T-helper 9 cell (primary cell): ENCODE data around the gene PUS1.
"Not testable (repeated sequence)": the region's sequence is repeated elsewhere in the genome, so short reads cannot be mapped to it uniquely, and the experiment has no call there.

Experiments used
- DNase-seq: peaks from one replicate; pipeline ENCODE4 v3.0.0-alpha.2; 2020

The PUS1 gene

DNA sequence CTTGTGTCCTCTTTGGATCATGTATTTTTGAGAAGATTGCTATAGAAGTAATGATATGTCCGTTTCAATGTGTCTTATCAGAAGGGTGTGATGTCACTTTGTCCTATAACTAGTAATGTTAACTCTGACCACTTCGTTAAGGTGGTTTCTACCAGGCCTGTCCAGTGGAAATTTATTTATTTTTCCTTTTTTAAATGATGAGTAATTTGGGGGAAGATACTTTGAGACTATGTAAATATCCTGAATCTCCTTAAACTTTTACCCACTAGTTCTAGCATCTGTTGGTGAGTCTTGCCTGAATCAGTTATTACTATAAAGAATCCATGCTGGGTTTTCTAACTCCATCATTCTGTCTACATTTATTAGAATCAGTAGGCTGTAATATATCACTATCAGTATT lies 36.0 kb downstream of the PUS1 start:
- no peak for DNase-seq

GRCh38 chr12:131971226-131971625 lies 42.1 kb downstream of the PUS1 start:
- DNase-seq, result no peak

DNA sequence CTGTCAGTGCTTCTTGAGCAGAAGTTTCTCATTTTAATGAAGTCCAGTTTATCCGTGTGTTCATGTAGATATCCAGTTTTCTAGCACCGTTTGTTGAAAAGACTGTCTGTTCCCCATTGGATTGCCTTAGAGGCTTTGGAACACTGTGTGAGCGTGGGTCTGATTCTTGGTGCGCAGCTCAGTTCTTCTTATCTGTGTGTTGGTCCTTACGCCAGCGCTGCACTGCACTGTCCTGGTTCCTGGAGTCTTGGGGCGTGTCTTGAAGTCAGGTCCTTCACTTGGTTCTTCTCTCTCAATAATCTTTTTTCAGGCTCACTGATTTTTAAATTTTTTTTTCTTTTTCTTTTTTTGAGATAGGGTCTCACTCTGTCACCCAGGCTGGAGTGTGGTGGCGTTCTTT lies 46.2 kb downstream of the PUS1 start:
- DNase-seq, result no peak

DNA sequence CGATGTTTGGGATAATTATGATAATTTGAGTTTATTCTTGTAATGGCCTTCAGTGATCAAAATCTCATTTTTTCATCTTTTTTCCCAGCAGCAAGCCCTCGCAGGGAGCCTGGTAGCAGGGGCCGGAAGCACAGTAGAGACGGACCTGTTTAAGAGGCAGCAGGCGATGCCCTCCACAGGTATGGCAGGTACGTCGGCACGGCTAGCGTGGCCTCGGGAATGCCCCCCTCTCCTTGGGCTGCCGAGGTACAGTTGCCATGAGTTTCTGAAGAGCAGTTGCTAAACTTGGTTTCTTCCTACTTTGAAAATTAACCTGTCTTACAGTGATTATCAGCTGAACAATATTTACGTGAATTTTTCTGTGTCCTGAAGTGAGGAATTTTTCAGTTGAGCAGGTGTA lies 50.5 kb downstream of the PUS1 start:
- no peak for DNase-seq

DNA sequence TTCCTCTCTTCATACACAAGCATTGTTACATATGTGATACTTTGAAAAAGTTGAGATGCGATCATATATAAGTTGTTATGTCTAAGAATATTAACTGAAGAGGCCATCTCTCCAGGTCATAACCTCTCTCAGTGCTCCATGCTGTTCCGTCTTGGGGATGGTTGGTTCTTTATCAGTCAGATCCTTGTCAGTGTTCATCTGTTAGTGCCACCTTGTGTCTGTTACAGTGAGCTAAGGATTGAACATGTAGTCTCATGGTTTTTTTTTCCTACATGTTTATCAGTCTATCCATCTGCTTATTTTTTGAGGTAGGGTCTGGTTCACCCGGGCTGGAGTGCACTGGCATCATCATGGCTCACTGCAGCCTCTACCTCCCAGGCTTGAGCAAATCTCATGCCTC lies 51.2 kb downstream of the PUS1 start:
- no peak for DNase-seq

- DNase-seq, result no peak
Measured at GRCh38 chr12:131981388-131981787, 52.3 kb downstream of the PUS1 start.

DNA sequence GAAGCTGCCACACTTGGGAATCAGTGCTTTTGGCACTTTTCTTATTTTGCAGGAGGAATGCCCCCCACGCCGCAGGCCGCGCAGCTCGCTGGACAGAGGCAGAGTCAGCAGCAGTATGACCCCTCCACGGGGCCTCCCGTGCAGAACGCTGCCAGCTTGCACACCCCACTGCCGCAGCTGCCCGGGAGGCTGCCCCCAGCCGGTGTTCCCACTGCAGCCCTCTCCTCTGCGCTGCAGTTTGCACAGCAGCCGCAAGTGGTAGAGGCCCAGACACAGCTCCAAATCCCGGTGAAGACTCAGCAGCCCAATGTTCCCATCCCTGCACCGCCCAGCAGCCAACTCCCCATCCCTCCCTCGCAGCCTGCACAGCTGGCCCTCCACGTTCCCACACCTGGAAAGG lies 53.0 kb downstream of the PUS1 start:
- DNase-seq, result no peak

GRCh38 chr12:131983026-131983425 lies 54.0 kb downstream of the PUS1 start:
- no peak for DNase-seq

- no peak for DNase-seq
Measured at GRCh38 chr12:131983554-131983953, 54.5 kb downstream of the PUS1 start.

DNA sequence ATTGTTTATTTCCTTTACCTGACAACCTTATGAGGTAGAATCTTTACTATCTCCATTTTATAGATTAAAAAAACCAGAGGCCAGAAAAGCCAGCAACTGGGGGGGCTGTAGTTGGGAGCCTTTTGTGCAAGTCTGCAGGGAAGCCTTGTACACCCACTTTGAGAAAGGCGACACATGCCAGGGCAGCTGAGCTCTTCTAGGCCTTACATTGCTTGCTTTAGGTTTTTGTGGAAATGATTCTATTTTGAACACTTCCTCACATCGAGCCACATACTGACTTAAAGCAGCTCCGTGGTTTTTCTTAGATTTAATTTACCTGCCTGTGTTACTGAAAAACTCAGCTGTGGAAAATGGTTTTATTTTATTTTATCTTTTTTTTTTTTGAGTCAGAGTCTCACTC lies 55.3 kb downstream of the PUS1 start:
- DNase-seq, result no peak

- DNase-seq, result not testable (repeated sequence)
Measured at GRCh38 chr12:131985510-131985875, 56.4 kb downstream of the PUS1 start.

DNA sequence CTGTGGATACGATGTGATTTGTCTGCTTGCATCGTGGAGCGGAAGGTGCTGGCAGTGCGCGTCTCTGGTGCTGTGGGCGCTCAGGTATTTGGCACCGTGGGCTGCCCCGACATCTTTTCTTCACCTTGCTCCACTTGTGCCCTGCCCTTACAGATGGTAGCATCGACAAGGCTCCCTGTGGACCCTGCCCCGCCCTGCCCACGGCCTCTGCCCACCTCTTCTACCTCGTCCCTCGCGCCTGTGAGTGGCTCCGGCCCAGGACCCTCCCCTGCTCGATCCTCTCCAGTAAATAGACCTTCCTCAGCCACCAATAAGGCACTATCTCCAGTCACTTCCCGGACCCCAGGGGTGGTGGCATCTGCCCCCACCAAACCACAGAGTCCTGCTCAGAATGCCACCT lies 57.3 kb downstream of the PUS1 start:
- no peak for DNase-seq

DNA sequence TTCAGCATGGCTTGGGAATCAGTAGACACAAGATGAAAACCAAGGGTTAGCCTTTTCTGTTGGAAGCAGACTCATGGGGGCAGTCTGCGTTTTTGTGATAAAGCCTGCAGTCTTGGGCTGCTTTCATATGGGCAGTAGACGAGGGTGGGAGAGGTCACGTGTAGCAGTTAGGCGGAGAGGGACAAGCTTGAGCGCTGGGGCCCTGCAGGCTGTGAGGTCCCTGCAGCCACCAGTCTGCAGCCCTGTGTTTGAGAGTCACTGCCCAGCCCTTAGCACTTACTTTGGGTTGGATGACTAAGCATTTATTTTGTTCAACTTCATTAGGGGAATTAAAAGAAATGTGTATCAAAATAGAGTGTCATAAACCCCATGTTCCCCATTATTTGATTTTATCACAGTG lies 57.8 kb downstream of the PUS1 start:
- DNase-seq, result no peak

- DNase-seq, result no peak
Measured at GRCh38 chr12:131987552-131987951, 58.5 kb downstream of the PUS1 start.

DNA sequence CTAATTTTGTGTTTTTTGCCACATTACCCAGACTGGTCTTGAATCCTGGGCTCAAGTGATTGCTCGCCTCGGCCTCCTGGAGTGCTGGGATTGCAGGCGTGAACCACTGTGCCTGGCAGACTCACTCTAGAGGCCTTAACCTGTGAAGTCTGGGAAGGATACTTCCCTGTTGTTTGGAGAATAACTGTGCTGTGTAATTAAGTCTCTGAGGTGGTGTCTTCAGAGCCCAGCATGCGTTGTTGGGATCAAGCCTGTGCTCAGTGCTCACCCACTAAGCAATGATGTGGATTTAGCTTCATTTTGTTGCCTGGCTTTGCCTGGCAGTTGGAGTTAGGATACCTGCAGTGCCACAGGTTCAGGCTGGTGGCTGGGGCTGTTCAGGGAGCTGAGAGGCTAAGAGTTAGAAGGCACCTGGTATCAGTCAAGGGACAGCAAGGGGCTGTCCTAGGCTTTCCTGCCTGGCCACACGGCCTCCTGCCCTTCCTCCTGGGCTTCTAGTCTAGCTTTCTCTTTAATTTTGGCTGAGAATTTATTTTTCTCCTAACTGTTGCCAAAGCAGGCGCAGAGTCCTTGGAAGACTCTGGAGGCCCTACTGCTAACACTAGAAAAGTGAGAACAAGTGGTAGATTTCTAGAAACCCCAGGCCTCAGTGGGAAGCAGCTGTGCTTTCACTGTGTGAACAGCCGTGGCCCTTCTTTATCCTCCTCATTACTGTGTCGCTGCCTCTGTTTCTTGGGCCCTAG lies 59.1 kb downstream of the PUS1 start:
- no peak for DNase-seq

GRCh38 chr12:131989021-131989420 lies 59.9 kb downstream of the PUS1 start:
- no peak for DNase-seq

- no peak for DNase-seq
Measured at GRCh38 chr12:131990066-131990979, 61.2 kb downstream of the PUS1 start.

GRCh38 chr12:131990980-131991305 lies 61.9 kb downstream of the PUS1 start:
- DNase-seq, result no peak

DNA sequence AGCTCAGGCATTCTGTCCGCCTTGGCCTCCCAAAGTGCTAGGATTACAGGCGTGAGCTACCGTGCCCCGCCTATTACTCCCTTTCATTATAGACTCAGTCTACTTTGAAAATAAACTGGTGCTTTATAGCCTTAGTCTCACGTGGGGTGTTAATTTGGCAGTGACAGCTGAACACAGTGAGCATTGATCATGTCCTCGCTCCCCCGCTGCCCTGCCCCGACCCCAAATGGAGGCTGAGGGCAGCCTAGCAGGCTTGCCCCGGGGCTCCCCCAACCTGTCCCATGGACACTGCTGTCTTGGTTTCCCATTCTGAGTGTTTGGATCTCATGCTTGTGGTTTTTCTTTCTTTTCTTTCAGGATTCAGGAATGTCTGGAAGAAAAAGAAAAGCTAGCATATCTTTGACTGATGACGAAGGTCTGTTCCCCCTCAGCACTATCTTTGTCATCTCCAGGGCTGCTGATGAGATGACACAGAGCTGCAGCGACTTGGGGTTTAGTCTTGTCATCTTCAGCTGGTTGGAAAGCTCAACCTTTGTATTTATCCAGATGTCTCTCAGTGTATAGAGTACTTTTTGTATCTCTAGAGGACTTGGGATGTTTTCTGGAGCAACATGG lies 62.8 kb downstream of the PUS1 start:
- DNase-seq, result no peak

- no peak for DNase-seq
Measured at GRCh38 chr12:131994589-131994988, 65.5 kb downstream of the PUS1 start.
